ENCODE results near the gene LIN7C.

The LIN7C gene

DNA sequence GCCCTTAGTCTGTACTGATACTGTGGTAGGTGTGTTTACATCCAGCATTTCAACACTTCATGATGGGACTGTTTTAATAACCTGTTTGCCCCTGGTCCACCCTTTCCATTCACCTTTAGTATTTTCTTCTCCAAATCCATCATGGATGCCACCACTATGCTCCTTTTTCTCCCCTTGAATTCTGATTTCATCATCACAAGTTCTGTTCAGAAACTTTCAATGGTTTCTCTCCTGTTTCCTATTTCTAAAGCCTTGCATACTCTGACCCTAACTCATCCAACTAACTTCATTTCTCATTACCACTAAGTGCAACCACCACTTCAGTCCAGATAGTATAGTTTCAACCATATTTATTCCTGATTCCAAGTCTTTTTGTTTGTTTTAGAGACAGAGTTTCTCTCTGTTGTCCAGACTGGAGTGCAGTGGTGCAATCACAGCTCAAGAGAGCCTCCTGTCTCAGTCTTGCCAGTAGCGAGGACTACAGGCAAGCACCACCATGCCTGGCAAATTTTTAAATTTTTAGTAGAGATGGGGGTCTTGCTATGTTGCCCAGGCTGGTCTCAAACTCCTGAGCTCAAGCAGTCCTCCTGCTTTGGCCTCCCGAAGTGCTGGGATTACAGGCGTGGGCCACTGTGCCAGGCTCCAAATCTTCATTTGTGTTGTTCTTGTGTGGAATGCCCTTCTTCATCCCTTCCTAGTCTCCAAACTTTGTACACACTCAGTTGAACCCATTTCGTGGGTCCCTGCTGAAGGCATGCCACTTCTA lies 1.2 kb upstream of the LIN7C start:
- DNase-seq = no peak

DNA sequence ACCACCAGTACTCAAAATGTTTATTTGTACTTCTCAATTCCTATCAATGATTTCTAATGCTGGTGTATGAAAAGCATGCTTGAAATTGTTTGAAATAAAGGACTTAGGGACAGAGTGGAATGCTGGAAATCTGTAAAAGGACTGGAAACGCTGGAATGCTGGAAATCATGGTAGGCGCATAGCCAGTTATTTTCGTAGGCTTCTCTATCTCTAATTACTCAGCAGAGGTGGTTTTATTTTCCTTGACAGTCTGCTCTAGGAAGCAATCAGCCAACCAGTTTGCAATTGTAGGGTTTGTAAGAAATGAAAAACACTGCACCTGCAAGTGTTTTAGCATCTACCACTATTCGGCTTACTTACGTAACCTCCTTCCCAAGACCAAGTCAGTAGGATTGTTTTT lies 788 bp downstream of the LIN7C start:
- DNase-seq = no peak

DNA sequence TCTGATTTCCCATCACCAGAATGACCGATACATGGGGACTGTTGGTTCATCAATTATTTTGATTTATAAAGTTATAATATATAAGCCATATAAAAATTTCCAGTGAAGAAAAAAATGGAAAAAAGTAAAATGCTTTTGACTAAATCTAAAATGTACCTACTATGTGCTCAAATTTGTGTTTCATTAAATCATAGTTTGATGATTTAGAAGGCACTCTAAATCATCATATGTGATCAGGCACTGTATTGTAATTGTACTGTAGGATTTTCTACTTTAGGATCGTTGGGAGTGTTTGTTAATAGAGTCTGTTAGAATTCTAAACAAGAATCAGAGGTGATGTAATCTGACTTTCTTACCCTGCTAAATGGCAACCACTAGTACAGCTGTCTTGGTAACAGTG lies 2.4 kb downstream of the LIN7C start:
- DNase-seq = no peak

DNA sequence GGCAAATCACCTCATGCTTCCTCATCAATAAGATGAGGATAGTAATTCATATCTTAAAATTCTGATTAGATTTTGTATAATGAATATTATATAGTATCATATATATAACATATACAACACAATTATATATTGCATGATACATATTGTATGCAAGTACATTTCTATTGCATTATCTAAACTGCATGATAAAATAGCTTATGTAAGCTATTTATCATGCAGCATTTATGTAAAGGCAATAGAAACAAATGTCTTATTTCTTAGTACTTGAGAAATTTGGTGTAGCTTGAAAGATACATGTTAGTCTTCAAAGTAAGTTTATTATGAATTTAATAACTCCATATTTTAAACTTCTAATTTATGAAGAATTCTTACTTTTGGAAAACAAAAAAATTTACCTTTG lies 5.5 kb downstream of the LIN7C start:
- no peak for DNase-seq

DNA sequence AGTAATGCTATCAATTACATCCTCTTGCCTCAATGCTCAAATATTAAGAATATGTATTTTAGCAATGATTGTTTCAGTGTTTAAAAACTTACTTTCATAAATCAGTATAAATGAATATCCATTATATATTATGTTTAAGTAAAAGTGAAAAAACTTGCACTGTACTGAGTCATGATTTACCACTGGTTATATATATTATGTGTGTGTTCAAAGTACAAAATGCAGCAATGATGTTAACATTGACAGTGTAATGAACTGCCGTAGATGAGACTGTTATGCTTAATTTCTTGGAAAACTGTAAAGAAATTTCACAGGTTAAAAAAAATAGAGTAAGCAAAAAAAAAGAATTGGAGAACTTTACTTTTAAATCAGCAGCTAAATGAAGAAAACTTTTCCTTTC lies 8.7 kb downstream of the LIN7C start:
- no peak for DNase-seq

DNA sequence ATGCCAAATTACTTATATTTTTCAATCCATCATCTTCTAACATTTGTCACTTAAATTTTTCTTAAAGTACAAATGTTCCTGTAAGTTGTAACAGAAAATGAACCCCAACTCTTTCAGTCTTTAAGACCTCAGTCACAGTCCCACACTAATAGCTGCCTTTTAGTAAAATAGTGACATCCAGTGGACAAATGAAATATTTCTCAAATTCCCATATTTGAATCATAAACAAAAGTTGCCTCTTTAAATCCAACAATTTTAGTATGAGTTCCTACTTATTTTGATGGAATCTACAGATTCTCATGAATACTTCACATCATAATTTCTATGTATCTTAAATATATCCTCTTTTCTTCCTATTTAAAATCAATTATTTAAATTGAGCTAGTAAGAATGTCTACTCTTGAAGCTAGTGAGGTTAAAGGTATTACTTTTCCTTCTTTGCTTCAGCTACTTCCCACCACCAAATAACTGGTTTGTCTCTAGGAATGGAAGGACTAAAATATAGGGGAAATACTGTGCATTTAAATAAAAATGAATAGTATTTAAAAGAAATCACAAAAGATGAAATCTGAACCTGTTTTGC lies 9.2 kb downstream of the LIN7C start:
- no peak for DNase-seq

DNA sequence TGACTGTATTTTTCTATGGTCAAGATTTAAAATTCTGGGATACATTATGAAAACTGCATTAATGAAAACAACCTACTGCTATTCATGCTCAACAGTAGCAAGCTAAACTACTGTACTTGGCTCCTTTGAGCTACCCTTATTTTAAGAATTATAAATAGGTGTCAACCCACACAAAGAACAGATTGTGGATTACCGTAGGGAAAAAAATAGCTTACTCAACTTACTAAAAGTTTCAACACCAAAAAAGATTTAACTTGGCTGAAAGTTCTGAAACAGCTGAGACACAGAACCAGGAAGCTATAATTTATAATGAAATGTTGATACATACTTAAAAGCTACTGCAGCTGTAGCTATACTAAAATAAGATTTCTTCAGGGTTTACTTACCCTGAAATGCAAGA lies 10.1 kb downstream of the LIN7C start:
- DNase-seq = no peak

DNA sequence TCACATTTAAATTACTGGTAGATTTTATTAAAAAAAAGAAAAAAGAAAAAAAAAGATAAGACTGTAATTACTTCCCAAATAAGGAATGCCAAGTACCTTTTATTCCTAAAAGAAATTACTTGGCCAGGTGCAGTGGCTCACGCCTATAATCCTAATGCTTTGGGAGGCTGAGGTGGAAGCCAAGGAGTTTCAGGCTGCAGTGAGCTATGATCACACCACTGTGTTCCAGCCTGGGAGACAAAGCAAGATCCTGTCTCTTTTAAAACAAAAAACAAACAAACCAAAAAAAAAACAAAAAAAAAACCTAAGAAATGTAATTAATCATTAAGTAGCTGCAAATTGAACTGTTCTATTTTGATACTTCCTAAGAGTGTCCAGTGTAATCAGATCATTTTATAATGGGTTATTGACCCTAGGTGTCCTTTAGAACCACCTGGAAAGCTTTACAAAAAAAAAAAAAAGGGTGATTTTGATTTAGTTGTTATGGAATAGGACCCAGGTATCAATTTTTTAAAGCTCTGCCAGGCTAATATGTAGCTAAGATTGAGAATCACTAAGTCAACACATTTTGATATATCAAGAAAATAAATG lies 10.8 kb downstream of the LIN7C start:
- DNase-seq = no peak

DNA sequence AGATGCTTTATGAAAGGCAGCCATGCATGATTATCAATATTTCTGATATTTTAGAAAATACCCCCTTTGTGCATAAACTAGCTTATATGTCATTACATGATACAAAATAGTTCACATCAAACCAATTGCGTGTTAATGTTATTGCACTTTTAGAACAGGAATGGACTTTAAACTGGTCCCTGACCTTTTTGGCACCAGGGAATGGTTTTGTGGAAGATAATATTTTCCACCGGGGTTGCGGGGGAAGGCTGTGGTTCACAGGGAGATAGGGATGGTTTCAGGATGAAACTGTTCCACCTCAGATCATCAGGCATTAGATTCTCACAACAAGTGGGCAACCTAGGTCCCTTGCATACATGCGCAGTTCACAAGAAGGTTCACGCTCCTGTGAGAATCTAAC lies 17.5 kb downstream of the LIN7C start:
- DNase-seq = no peak

DNA sequence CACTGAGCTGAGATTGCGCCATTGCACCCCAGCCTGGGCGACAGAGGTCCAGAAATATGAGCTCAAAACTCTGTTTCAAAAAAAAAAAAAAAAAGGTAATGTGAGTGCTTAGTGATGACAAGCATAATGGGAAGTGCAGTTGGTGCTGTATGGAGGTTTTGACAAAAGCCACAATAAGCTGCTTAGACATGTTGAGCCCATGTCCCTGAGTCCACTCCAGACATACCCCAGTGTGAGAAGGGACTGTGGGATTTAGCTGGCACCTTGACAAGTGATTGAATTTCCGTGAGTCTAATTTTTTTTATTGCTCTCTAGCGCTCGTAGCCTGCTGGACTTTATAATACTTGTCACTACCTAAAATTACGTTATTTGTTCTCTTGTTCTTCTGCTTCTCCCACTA lies 18.9 kb downstream of the LIN7C start:
- no peak for DNase-seq

DNA sequence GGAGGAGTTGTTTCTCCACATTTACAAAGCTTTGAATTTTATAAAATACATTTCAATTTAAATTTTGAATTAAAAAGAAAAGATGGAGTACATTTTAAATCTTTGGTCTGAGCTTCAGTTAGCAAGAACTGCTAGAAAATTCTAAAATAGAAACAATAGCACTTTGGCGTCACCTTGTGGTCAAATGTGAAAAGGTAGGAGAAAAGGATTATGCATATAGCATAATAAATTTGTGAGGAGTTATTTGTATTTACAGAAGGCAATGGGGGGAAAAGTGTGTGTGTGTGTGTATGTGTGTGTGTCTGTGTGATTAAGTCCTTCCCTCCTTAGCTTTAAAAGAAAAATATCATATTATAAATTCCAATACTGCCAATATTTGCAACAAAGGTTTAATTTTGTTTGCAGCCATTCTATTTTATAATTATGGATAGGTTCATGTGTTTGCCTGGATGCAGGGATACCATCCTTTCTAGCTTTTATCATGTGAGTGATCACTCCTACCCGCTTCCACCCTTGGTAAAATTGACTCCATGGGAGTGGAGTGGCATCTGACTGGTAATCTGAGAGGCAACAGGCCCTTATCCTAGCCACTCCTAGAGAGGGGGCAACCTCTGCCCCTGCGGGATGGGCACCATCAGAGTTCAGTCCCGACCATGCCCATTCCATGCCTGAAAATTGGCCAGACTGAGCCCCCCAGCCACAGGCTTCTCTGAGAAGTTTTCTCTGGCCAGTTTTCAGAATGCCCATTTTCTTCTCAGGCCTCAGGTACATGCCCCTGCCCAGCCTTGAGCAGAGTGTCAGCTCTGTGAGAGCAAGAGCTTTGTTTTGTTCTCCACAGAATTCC lies 20.4 kb downstream of the LIN7C start:
- DNase-seq = no peak

DNA sequence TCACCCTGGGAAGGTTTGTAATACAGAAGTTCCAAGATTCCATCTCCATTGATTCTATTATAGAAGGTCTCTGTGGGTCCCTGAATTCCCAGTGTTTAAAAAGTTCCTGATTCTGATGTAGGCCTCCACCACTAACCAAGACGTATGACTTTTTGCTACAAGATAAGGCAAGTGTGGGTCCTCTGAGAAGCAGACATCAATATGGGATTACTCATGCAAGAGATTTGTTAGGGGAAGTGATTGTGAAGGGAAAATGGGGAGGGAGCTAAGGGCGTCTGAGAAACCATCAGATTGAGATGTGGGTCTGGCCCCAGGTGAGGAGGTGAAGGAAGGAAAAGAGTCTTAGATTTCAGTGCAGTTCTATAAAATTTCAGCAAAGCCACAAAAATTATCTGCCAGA lies 23.8 kb downstream of the LIN7C start:
- no peak for DNase-seq

DNA sequence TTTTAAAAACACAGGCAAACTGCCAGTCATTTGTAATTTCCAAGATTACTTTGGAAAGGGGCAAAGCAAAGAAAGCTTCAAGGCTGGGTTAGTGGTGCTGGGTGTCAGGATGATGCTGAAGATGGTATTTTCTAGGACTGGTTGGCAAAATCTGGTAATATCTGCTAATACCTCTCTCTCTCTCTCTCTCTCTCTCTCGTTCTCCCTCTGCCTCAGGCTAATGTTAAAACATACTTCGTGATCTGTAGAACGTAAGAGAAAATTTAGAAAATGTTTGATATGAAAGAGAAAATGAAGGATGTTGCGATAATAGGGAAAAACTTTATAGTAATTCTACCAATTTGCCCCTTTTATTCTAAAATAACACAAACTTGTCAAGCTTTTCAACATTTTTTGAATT lies 24.6 kb downstream of the LIN7C start:
- DNase-seq = no peak

DNA sequence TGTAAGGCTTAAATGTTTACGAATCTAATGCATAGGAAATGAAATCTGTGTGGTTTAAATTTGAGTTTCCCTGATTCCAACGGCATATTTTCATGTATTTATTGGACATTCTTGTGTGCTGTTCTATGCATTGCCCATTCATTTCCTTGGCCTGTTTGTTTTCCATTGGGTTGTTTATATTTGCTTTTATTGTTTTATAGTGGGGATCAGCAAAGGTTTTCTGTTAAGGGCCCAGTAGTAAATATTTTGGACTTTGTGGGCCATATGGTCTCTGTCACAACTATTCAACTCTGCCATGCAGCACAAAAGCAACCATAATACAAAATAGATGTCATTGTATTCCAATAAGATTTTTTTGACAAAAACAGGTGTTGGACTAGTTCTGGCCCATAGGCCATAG lies 28.7 kb downstream of the LIN7C start:
- DNase-seq = no peak

DNA sequence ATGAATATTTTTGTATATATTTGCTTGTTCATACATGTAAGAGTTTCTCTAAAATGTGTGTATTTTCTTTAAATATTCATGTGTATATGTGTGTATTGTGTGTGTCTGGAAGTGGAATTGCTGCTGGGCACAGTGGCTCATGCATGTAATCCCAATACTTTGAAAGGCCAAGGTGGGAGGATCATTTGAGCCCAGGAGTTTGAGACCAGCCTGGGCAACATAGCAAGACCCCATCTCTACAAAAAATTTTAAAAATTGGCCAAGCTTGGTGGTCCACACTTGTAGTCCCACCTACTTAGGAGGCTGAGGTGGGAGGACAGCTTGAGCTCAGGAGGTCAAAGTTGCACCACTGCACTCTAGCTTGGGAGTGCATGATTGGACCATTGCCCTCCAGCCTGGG lies 29.3 kb downstream of the LIN7C start:
- DNase-seq = no peak

DNA sequence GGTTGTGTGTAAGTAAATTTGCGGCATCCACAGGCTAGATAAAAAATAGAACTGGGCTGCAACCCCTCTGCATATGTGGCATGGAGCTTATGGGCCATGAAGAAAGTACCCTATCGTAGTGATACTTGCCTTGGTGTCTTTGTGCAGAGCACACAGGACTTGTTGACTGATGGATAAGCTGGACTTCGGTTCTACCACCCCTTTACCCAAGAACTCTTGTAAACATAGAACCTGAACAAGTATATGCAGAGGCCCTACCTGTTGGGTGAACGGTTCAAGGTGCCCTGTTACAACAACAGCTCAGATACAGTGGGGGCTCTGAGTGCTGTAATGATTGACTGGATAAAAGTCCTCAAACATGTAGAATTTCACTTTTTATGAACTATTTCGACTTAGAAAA lies 30.9 kb downstream of the LIN7C start:
- no peak for DNase-seq

DNA sequence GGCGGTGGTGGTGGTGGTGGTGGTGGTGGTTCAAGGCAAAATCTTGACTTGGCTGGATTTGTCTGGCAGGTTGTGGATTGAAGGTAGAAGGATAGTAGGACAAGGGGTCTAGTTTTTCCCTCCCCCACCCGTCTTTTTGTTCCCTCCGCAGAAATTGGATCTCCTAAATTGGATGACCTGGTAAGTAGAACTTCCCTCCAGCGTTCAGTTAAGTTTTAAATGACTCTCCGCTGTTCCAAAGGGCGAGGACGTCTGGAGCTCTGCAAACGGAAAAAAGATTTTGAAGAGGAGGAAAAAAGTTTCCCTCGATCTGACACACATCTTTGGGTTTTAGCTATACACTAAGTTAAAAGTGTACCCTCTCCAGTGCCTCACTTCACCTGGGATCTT lies 33.6 kb downstream of the LIN7C start:
- DNase-seq = no peak

DNA sequence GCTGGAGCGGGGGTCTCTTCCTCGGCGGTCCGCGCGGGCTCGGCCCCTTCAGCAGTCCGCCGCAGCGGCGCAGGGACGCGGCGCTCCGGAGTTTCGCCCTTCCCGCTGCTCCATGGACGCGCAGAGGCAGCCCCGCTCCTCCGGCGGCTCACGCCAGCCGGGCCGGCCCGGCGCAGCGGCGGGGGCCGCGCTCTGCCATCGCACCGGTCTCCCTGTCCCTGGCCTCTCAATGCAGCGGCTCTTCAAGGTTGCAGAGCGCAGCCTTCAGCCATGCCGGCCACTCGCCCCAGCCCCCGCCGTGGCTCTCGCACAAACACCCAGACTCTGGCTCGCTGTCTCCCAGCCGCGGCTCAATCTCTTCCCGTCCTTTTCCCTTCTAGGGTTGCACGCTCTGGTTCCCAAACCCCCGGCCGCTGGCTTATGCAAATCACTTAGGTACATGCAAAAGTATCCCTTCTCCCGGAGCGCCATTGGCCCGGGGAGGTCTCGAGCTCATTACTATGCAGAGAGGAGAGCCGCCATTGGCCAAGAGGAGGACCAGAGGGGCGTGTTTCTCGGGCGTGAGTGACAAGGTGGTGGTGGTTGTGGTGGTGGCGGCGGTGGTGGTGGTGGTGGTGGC lies 34.1 kb downstream of the LIN7C start, which contains the start of gene LGR4:
Gene LGR4 (minus strand): TSS at position 393 of the 619 bp plus-strand sequence. CDS start 488 bp downstream, outside the sequence.
- peak; percentile 92 for DNase-seq

DNA sequence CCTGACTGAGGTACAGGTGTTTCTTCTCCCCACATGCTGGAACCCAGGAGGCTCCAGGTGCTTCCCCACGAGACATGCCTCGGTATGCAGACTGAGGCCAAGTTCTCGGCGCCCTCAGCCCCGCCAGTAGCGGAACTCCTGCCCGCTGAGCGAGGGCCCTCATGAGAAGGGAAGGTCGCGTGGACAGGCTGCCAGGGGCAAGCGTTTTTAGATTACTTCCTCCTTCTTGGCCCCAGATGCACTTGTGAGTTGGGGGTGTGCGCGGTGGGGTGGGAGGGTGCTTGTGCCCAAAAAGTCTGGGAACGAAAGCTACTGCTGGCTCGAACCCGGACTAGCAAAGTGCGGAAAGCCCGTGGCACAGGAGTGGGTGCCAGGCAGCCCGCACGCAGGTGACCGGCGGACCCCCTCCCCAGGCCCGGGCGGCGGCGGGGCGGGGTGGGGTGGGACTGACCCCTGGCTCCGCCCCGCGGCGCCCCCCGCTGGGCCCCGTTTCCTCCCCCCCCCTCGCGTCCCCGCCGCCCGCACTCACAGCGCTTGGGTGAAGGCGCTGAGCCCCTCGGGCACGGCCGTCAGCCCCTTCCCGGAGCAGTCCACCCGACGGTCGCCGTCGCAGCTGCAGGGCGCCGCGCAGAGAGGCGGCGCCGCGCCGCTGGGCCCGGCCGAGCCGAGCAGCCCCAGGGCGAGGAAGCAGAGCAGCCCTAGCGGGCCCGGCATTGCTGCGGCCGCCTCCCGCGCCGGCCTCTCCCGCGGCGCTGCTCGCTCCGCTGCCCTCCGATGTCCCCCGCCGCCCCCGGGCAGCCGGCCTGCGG lies 34.8 kb downstream of the LIN7C start:
- peak; percentile 69 for DNase-seq

DNA sequence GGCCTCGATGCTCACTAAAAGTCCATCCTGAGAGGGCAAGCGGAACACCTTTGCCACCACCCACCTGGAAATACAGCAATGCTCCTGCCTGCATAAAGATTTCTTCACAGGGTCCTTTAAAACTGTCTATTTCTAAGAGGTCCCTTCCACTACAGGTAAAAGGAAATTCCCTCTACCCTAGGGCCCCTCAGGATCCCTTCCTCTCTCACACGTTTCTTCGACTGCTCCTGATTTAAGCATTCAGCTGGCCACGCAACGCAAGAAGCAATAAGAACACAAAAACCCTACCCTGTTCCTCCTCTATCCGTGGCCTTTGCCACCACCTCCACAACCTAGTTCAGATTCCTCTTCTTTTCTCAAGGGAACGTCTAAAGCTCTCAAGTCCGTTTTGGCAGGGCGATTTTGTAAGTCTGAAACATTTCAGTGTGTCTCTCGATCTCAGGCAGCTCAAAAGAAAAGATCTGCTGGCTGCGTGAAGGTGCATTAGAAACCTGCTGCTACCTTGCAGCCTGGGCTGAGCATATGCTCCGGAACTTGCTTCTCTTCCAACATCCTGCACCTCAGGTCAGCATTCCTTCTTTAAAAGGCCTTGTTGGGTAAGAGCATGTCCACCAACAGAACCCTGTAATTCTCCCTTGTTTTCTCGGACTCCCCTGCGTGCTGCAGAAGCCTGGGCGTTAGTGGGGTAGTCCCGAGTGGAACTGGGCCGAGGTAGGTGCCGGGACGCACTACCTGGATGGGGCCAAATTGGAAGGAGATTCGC lies 35.6 kb downstream of the LIN7C start:
- no peak for DNase-seq

DNA sequence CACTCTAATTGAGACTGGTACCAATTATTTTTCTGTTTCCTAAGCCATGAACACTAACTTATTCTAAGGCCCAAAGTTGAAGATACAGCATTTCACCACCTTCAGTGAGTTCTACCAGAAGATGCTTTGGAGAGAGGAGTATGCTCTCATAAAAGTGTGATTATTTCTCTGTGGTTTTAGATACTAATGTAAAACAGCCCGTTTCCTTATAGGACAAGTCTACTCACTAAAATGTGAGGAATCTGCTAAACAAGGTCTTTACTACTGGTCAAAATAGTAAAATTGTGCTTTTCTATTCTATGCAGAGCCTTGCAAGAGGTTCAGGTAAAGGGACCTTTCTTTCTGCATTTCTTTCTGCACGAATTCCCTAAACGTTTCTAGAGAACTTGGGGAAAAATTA lies 36.4 kb downstream of the LIN7C start:
- no peak for DNase-seq
